GM21515 (cell line): ENCODE measurements around the gene SLC25A29.

ENCODE experiments used
- ATAC-seq: cut with Tn5 transposase; IDR thresholded peaks from one replicate; pipeline ENCODE4 v1.9.1; 2021; ENCODE audit not compliant: unreplicated experiment

Gene SLC25A29

GRCh38 chr14:100332071-100332639 is 25.9 kb upstream of the SLC25A29 start:
- no peak for ATAC-seq

- no peak for ATAC-seq
Measured at GRCh38 chr14:100330388-100330931, 24.2 kb upstream of the SLC25A29 start.

GRCh38 chr14:100330007-100330344 is 23.7 kb upstream of the SLC25A29 start:
- ATAC-seq = no peak

GRCh38 chr14:100329233-100330006 is 23.2 kb upstream of the SLC25A29 start:
- no peak for ATAC-seq

GRCh38 chr14:100328495-100329163 is 22.4 kb upstream of the SLC25A29 start:
- no peak for ATAC-seq

GRCh38 chr14:100327128-100327527 is 20.9 kb upstream of the SLC25A29 start:
- ATAC-seq = no peak

GRCh38 chr14:100325958-100326357 is 19.7 kb upstream of the SLC25A29 start:
- no peak for ATAC-seq

GRCh38 chr14:100325231-100325632 is 19.0 kb upstream of the SLC25A29 start:
- ATAC-seq = no peak

- no peak for ATAC-seq
Measured at GRCh38 chr14:100323942-100324307, 17.7 kb upstream of the SLC25A29 start.

- ATAC-seq = no peak
Measured at GRCh38 chr14:100323121-100323941, 17.1 kb upstream of the SLC25A29 start, which contains the start of gene SLC25A47. Gene SLC25A47 (plus strand): TSS chr14:100323339. CDS start chr14:100323415, 76 bp downstream.

- ATAC-seq = no peak
Measured at GRCh38 chr14:100322138-100322957, 16.1 kb upstream of the SLC25A29 start.

GRCh38 chr14:100321473-100322137 is 15.4 kb upstream of the SLC25A29 start:
- no peak for ATAC-seq

GRCh38 chr14:100320157-100320856 is 14.1 kb upstream of the SLC25A29 start:
- ATAC-seq = no peak

- ATAC-seq = peak; percentile 75
Measured at GRCh38 chr14:100317912-100318808, 11.9 kb upstream of the SLC25A29 start.

GRCh38 chr14:100317389-100317788 is 11.1 kb upstream of the SLC25A29 start:
- ATAC-seq = no peak

GRCh38 chr14:100314724-100315123 is 8.5 kb upstream of the SLC25A29 start:
- no peak for ATAC-seq

GRCh38 chr14:100313464-100314230 is 7.4 kb upstream of the SLC25A29 start:
- no peak for ATAC-seq
